SK-N-SH treated with all-trans-retinoic acid at 6 μM for 48 hours (cell line): ENCODE data around the gene SLC5A4.

Source experiments
- ARNTL ChIP-seq: fragments of 450-650 bp; formaldehyde crosslinking; IDR thresholded peaks from 2 replicates; pipeline ENCODE4 v1.5.0; 2020; ENCODE audit warnings: low read depth, mild to moderate bottlenecking, moderate library complexity, borderline replicate concordance
- BACH2 ChIP-seq: fragments of 250-450 bp; sonication (Bioruptor Pico); IDR thresholded peaks from 2 replicates; pipeline ENCODE4 v1.9.0; 2021; ENCODE audit warnings: mild to moderate bottlenecking, borderline replicate concordance
- CSDC2 ChIP-seq: fragments of 250-450 bp; sonication (Bioruptor Pico); IDR thresholded peaks from 2 replicates; pipeline ENCODE4 v1.5.0; 2020; ENCODE audit warnings: mild to moderate bottlenecking, moderate library complexity
- ESRRG ChIP-seq: fragments of 250-450 bp; sonication (Bioruptor Pico); IDR thresholded peaks from 2 replicates; pipeline ENCODE4 v1.6.1; 2021; ENCODE audit warnings: mild to moderate bottlenecking
- PATZ1 ChIP-seq: fragments of 250-450 bp; sonication (Bioruptor Pico); IDR thresholded peaks from 2 replicates; pipeline ENCODE4 v1.8.0; 2020; ENCODE audit warnings: mild to moderate bottlenecking, moderate library complexity, borderline replicate concordance
- SNAI2 ChIP-seq: fragments of 250-450 bp; sonication (Bioruptor Pico); IDR thresholded peaks from 2 replicates; pipeline ENCODE4 v1.5.0; 2020; ENCODE audit warnings: mild to moderate bottlenecking, moderate library complexity
- TCF4 ChIP-seq: fragments of 250-450 bp; sonication (Bioruptor Pico); IDR thresholded peaks from 2 replicates; pipeline ENCODE4 v1.8.0; 2021; ENCODE audit warnings: mild to moderate bottlenecking, moderate library complexity, borderline replicate concordance
- TOX ChIP-seq: fragments of 250-450 bp; sonication (Bioruptor Pico); IDR thresholded peaks from 2 replicates; pipeline ENCODE4 v1.8.0; 2021; ENCODE audit warnings: mild to moderate bottlenecking, moderate library complexity, borderline replicate concordance
- ZFP3 ChIP-seq: fragments of 250-450 bp; sonication (Bioruptor Pico); IDR thresholded peaks from 2 replicates; pipeline ENCODE4 v1.5.0; 2020; ENCODE audit warnings: mild to moderate bottlenecking, moderate library complexity
- ZFP30 ChIP-seq: fragments of 450-650 bp; formaldehyde crosslinking; IDR thresholded peaks from 2 replicates; pipeline ENCODE4 v1.5.0; 2022; ENCODE audit warnings: mild to moderate bottlenecking, moderate library complexity
- ZNF70 ChIP-seq: fragments of 450-650 bp; formaldehyde crosslinking; IDR thresholded peaks from 2 replicates; pipeline ENCODE4 v1.5.0; 2020; ENCODE audit warnings: mild to moderate bottlenecking, moderate library complexity
- TF ChIP-seq, protein P1 (sequence below): fragments of 250-450 bp; sonication (Bioruptor Pico); IDR thresholded peaks from 2 replicates; pipeline ENCODE4 v1.5.1; 2021; ENCODE audit warnings: mild to moderate bottlenecking, moderate library complexity
- TF ChIP-seq, protein P2 (sequence below): fragments of 250-450 bp; sonication (Bioruptor Pico); IDR thresholded peaks from 2 replicates; pipeline ENCODE4 v1.5.0; 2020; ENCODE audit warnings: mild to moderate bottlenecking, moderate library complexity

GRCh38 chr22:32271389-32271788 is 16.2 kb upstream of the SLC5A4 start:
- TF ChIP-seq, protein P1, sequence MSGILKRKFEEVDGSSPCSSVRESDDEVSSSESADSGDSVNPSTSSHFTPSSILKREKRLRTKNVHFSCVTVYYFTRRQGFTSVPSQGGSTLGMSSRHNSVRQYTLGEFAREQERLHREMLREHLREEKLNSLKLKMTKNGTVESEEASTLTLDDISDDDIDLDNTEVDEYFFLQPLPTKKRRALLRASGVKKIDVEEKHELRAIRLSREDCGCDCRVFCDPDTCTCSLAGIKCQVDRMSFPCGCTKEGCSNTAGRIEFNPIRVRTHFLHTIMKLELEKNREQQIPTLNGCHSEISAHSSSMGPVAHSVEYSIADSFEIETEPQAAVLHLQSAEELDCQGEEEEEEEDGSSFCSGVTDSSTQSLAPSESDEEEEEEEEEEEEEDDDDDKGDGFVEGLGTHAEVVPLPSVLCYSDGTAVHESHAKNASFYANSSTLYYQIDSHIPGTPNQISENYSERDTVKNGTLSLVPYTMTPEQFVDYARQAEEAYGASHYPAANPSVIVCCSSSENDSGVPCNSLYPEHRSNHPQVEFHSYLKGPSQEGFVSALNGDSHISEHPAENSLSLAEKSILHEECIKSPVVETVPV (CRISPR knock-in tag), result no peak
- no peak for TF ChIP-seq ESRRG (CRISPR knock-in tag)
- TF ChIP-seq TOX, result no peak
- TF ChIP-seq, protein P2, sequence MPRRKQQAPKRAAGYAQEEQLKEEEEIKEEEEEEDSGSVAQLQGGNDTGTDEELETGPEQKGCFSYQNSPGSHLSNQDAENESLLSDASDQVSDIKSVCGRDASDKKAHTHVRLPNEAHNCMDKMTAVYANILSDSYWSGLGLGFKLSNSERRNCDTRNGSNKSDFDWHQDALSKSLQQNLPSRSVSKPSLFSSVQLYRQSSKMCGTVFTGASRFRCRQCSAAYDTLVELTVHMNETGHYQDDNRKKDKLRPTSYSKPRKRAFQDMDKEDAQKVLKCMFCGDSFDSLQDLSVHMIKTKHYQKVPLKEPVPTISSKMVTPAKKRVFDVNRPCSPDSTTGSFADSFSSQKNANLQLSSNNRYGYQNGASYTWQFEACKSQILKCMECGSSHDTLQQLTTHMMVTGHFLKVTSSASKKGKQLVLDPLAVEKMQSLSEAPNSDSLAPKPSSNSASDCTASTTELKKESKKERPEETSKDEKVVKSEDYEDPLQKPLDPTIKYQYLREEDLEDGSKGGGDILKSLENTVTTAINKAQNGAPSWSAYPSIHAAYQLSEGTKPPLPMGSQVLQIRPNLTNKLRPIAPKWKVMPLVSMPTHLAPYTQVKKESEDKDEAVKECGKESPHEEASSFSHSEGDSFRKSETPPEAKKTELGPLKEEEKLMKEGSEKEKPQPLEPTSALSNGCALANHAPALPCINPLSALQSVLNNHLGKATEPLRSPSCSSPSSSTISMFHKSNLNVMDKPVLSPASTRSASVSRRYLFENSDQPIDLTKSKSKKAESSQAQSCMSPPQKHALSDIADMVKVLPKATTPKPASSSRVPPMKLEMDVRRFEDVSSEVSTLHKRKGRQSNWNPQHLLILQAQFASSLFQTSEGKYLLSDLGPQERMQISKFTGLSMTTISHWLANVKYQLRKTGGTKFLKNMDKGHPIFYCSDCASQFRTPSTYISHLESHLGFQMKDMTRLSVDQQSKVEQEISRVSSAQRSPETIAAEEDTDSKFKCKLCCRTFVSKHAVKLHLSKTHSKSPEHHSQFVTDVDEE (CRISPR knock-in tag), result no peak
- TF ChIP-seq ARNTL (CRISPR knock-in tag), result no peak
- TF ChIP-seq SNAI2 (CRISPR knock-in tag), result no peak
- TF ChIP-seq CSDC2 (CRISPR knock-in tag), result no peak
- TF ChIP-seq ZFP30 (CRISPR knock-in tag), result no peak
- TF ChIP-seq BACH2 (CRISPR knock-in tag), result no peak
- TF ChIP-seq ZNF70, result no peak
- TF ChIP-seq PATZ1 (CRISPR knock-in tag), result no peak
- no peak for TF ChIP-seq TCF4 (CRISPR knock-in tag)
- no peak for TF ChIP-seq ZFP3 (CRISPR knock-in tag)
